GM12864 (cell line): ENCODE results near the gene IFT57.
A peak's percentile ranks its signal among the peaks of the same experiment; 100 is the strongest.

Source experiments
- DNase-seq: peaks from one replicate; pipeline ENCODE4 v3.0.0-alpha.2; 2011; ENCODE audit warnings: low read depth
- H3K4me3 ChIP-seq: 2 replicates; pipeline ENCODE4 v1.5.1; 2011; ENCODE audit warnings: mild to moderate bottlenecking, low read depth, low read length, control low read depth
- TF ChIP-seq, protein P1 (sequence below): IDR thresholded peaks from 2 replicates; pipeline ENCODE4 v1.5.1; 2011; ENCODE audit warnings: low read depth, mild to moderate bottlenecking, moderate library complexity, low read length, control low read depth, inconsistent platforms; ENCODE audit errors: missing control alignments

Gene IFT57

DNA sequence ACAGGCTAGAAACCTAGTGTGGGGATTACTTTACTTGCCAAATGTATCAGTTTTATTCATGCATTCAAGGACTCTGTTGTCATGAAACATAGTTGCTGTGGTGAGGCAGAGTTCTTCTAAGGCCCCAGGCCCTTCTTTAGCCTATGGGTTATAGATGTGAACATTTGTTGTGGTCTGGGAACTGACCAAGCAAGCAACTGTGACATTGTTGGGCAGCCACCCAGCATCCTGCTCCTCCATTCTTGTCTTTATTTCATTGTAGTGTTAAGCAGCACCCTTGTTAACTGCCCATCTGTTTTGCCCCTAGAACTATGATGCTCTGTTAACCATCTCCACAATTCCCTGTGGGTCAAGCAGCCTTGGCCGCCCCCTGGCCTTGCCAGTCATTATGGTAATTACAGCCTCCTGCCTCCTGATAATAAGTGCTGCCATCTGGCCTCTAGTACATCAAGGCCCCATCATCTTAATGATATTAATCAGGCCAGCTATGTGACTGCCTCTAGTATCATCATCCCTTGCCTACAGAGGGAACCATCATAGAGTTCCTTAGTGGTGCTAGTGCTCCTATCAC, 12.2 kb upstream of the IFT57 start:
- no peak for DNase-seq
- no peak overlapping the region for H3K4me3 ChIP-seq
- TF ChIP-seq, protein P1, sequence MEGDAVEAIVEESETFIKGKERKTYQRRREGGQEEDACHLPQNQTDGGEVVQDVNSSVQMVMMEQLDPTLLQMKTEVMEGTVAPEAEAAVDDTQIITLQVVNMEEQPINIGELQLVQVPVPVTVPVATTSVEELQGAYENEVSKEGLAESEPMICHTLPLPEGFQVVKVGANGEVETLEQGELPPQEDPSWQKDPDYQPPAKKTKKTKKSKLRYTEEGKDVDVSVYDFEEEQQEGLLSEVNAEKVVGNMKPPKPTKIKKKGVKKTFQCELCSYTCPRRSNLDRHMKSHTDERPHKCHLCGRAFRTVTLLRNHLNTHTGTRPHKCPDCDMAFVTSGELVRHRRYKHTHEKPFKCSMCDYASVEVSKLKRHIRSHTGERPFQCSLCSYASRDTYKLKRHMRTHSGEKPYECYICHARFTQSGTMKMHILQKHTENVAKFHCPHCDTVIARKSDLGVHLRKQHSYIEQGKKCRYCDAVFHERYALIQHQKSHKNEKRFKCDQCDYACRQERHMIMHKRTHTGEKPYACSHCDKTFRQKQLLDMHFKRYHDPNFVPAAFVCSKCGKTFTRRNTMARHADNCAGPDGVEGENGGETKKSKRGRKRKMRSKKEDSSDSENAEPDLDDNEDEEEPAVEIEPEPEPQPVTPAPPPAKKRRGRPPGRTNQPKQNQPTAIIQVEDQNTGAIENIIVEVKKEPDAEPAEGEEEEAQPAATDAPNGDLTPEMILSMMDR: no peak

DNA sequence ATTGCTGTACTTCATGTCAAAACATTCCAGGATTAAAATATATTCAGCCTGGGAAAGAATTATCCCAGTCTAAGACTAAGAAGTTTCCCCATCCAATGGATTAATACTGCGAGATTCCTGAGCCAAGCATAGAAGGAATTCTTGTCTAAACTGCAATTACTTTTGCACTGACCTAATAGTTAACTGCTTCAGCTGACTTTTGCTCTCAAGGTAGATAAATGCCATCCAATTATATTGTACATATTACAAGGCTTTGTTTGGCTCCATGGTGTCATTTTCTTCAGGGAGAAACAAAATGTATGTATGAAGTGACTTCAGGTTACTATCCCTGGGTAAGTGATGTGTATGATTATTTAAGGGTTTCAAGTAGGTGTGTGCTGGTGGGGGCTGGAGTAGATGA, 6.1 kb upstream of the IFT57 start:
- no peak overlapping the region for H3K4me3 ChIP-seq
- no peak for DNase-seq
- TF ChIP-seq, protein P1: no peak

- DNase-seq: no peak
- TF ChIP-seq, protein P1: no peak
- H3K4me3 ChIP-seq: no peak overlapping the region
Observed at GRCh38 chr3:108227131-108227530, 4.9 kb upstream of the IFT57 start.

DNA sequence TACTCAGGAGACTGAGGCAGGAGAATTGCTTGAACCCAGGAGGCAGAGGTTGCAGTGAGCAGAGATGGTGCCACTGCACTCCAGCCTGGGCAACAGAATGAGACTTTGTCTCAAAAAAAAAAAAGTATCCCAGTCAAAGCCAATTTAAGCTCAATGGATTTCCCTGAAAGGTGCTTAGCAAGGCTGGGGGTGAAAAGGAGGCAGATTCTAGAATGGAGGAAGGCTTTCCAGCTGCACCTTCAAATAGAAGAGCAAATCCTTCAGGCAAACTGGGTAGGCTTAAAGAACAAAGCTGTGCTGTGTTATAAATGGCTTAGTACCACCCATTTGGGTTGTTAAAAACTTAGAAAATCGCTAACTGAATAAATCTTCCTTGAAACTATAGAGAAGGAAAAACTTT, 3.0 kb upstream of the IFT57 start:
- H3K4me3 ChIP-seq: no peak overlapping the region
- no peak for DNase-seq
- TF ChIP-seq, protein P1: no peak

DNA sequence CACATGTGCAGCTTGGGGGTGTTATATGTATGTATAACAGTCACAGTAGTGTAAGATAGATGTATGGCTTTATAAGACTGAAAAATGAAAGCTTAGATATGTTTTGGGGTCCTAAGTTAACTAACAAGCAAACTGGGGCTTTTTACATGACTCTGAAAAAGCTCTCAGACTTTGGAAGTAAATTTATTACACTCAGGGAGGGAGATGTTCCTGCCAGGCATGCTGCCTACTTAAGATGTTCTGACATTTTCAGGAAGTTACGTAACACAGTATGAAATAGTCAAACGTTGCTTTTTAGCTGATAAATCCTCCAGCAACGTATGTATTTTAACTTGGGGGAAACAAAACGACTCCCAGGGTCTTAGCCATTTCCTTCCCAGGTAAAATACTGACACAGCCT, 1.7 kb upstream of the IFT57 start:
- no peak overlapping the region; the same call in 1 of the 2 replicates for H3K4me3 ChIP-seq
- DNase-seq: no peak
- TF ChIP-seq, protein P1: no peak

GRCh38 chr3:108222853-108223565, 785 bp upstream of the IFT57 start:
- TF ChIP-seq, protein P1: no peak
- H3K4me3 ChIP-seq: peak overlapping the region; percentile 62
- no peak for DNase-seq

- H3K4me3 ChIP-seq: peak overlapping the region; percentile 62
- TF ChIP-seq, protein P1: no peak
- no peak for DNase-seq
Observed at GRCh38 chr3:108221393-108221792, 831 bp downstream of the IFT57 start.
